Measurements from ENCODE around the gene CRIP2.
A peak's percentile ranks its signal among the peaks of the same experiment; 100 is the strongest.

The CRIP2 gene

GRCh38 chr14:105473677-105474482, 741 bp upstream of the CRIP2 start:
- Histone ChIP-seq H3K27ac (peak overlapping the region; percentile 81), H3K79me2 (no peaks in the 10 kb centered on the region), H3K4me2 (ENCODE audit: low read length) (peak overlapping the region; percentile 83), H3K27me3 (ENCODE audit: control insufficient read depth, insufficient read depth, low read length) (no peaks in the 10 kb centered on the region), H3K4me3 (ENCODE audit: low read depth, low read length) (peak overlapping the region; percentile 57), H3K9ac (peak overlapping the region; percentile 57), H3K9me3 (ENCODE audit: control insufficient read depth, low read length) (no peaks in the 10 kb centered on the region), H3K36me3 (ENCODE audit: control insufficient read depth, insufficient read depth, low read length) (no peaks in the 10 kb centered on the region), H2AFZ (peak overlapping the region; percentile 94), H3K4me1 (peaks cover 14% of the 10 kb centered on the region)
- no peak for TF ChIP-seq CTCF (IDR thresholded peaks at IDR 0.05)

GRCh38 chr14:105475269-105476096, 862 bp downstream of the CRIP2 start:
- Histone ChIP-seq H3K9me3 (ENCODE audit: control insufficient read depth, low read length) (no peaks in the 10 kb centered on the region), H3K4me3 (ENCODE audit: low read depth, low read length) (peak overlapping the region; percentile 52), H3K79me2 (no peaks in the 10 kb centered on the region), H3K27me3 (ENCODE audit: control insufficient read depth, insufficient read depth, low read length) (no peaks in the 10 kb centered on the region), H3K27ac (peak overlapping the region; percentile 75), H3K4me1 (peaks cover 14% of the 10 kb centered on the region), H3K36me3 (ENCODE audit: control insufficient read depth, insufficient read depth, low read length) (no peaks in the 10 kb centered on the region), H3K4me2 (ENCODE audit: low read length) (peak overlapping the region; percentile 89), H3K9ac (no peak overlapping the region), H2AFZ (peak overlapping the region; percentile 62)
- no peak for TF ChIP-seq CTCF (IDR thresholded peaks at IDR 0.05)

GRCh38 chr14:105476097-105476830, 1.6 kb downstream of the CRIP2 start:
- H3K4me2 ChIP-seq (ENCODE audit: low read length), result peak overlapping the region; percentile 57
- no peaks in the 10 kb centered on the region for H3K9me3 ChIP-seq (ENCODE audit: control insufficient read depth, low read length)
- H3K36me3 ChIP-seq (ENCODE audit: control insufficient read depth, insufficient read depth, low read length), result no peaks in the 10 kb centered on the region
- TF ChIP-seq CTCF (IDR thresholded peaks at IDR 0.05), result no peak
- no peak overlapping the region for H2AFZ ChIP-seq
- H3K79me2 ChIP-seq, result no peaks in the 10 kb centered on the region
- no peaks in the 10 kb centered on the region for H3K27me3 ChIP-seq (ENCODE audit: control insufficient read depth, insufficient read depth, low read length)
- peak overlapping the region; percentile 52 for H3K4me3 ChIP-seq (ENCODE audit: low read depth, low read length)
- peaks cover 20% of the 10 kb centered on the region for H3K4me1 ChIP-seq
- H3K27ac ChIP-seq, result peak overlapping the region; percentile 75
- H3K9ac ChIP-seq, result no peak overlapping the region

GRCh38 chr14:105476831-105477659, 2.4 kb downstream of the CRIP2 start:
- peak overlapping the region; percentile 57 for H3K4me2 ChIP-seq (ENCODE audit: low read length)
- no peaks in the 10 kb centered on the region for H3K36me3 ChIP-seq (ENCODE audit: control insufficient read depth, insufficient read depth, low read length)
- H3K9ac ChIP-seq, result no peak overlapping the region
- no peaks in the 10 kb centered on the region for H3K9me3 ChIP-seq (ENCODE audit: control insufficient read depth, low read length)
- peak overlapping the region; percentile 30 for H3K4me3 ChIP-seq (ENCODE audit: low read depth, low read length)
- no peak overlapping the region for H2AFZ ChIP-seq
- H3K79me2 ChIP-seq, result no peaks in the 10 kb centered on the region
- no peak for TF ChIP-seq CTCF (IDR thresholded peaks at IDR 0.05)
- no peaks in the 10 kb centered on the region for H3K27me3 ChIP-seq (ENCODE audit: control insufficient read depth, insufficient read depth, low read length)
- peaks cover 22% of the 10 kb centered on the region for H3K4me1 ChIP-seq
- H3K27ac ChIP-seq, result peak overlapping the region; percentile 75

Data from parathyroid adenoma (tissue), 2 donors.